GM23338 (cell line): ENCODE measurements around the gene USP15. TPM values are rescaled to one million over a fixed set of nuclear protein-coding genes. Genes with fewer than 3 reads are reported as not detected.

Experiments
- ATAC-seq: fragments of 200-7000 bp; cut with Tn5 transposase; 3 replicates; pipeline ENCODE4 v1.9.1; 2020
- DNase-seq: peaks from one replicate; pipeline ENCODE4 v3.0.0-alpha.2; 2015; ENCODE audit warnings: low spot score
- H2AFZ ChIP-seq: fragments of 200-600 bp; sonication (generic); 2 replicates; pipeline ENCODE4 v1.8.0; 2016; ENCODE audit warnings: antibody characterized with exemption, mild to moderate bottlenecking, moderate library complexity
- H3F3A ChIP-seq: fragments of 200-600 bp; sonication (generic); replicated peaks from 2 replicates; pipeline ENCODE4 v1.8.0; 2017; ENCODE audit warnings: antibody characterized with exemption, mixed run types, low read depth
- H3K27ac ChIP-seq: fragments of 200-600 bp; sonication (generic); 2 replicates; pipeline ENCODE4 v1.6.1; 2016; ENCODE audit warnings: low read depth
- H3K27me3 ChIP-seq: fragments of 200-600 bp; sonication (generic); 2 replicates; pipeline ENCODE4 v1.8.0; 2016; ENCODE audit warnings: mild to moderate bottlenecking, mixed run types, moderate library complexity; ENCODE audit not compliant: insufficient read depth
- H3K36me3 ChIP-seq: fragments of 200-600 bp; sonication (generic); 2 replicates; pipeline ENCODE4 v1.8.0; 2016; ENCODE audit warnings: mild to moderate bottlenecking; ENCODE audit not compliant: insufficient read depth
- H3K4me1 ChIP-seq: fragments of 200-600 bp; sonication (generic); 2 replicates; pipeline ENCODE4 v1.8.0; 2016; ENCODE audit warnings: mild to moderate bottlenecking, moderate library complexity; ENCODE audit not compliant: insufficient read depth
- H3K4me2 ChIP-seq: fragments of 200-600 bp; sonication (generic); 2 replicates; pipeline ENCODE4 v1.7.1; 2017; ENCODE audit warnings: mixed run types
- H3K4me3 ChIP-seq: fragments of 200-600 bp; sonication (generic); 2 replicates; pipeline ENCODE4 v1.6.1; 2016; ENCODE audit warnings: mixed run types
- H3K79me2 ChIP-seq: fragments of 200-600 bp; sonication (generic); replicated peaks from 2 replicates; pipeline ENCODE4 v1.8.0; 2017; ENCODE audit warnings: mild to moderate bottlenecking; ENCODE audit not compliant: insufficient read depth
- H3K9me2 ChIP-seq: fragments of 200-600 bp; sonication (generic); 2 replicates; pipeline ENCODE4 v1.8.0; 2017; ENCODE audit not compliant: insufficient read depth
- H4K20me1 ChIP-seq: fragments of 200-600 bp; sonication (generic); replicated peaks from 2 replicates; pipeline ENCODE4 v1.8.0; 2017; ENCODE audit warnings: mild to moderate bottlenecking; ENCODE audit not compliant: insufficient read depth
- H3K27ac Mint-ChIP-seq: 2 replicates; pipeline ENCODE4 v1.8.0; 2020; ENCODE audit warnings: inconsistent platforms, mild to moderate bottlenecking, moderate library complexity, mixed read lengths
- H3K27me3 Mint-ChIP-seq: 3 replicates; pipeline ENCODE4 v1.8.0; 2022; ENCODE audit warnings: low read depth, mild to moderate bottlenecking, moderate library complexity, mixed read lengths, inconsistent platforms; ENCODE audit not compliant: insufficient read depth, poor library complexity
- H3K36me3 Mint-ChIP-seq: 3 replicates; pipeline ENCODE4 v1.8.0; 2021; ENCODE audit warnings: low read depth, mild to moderate bottlenecking, inconsistent platforms, moderate library complexity, mixed read lengths
- H3K4me1 Mint-ChIP-seq: 3 replicates; pipeline ENCODE4 v1.8.0; 2020; ENCODE audit warnings: mild to moderate bottlenecking, inconsistent platforms, mixed read lengths
- H3K4me3 Mint-ChIP-seq: 3 replicates; pipeline ENCODE4 v1.8.0; 2021; ENCODE audit warnings: moderate library complexity, mild to moderate bottlenecking, inconsistent platforms, mixed read lengths
- H3K9me3 Mint-ChIP-seq: 3 replicates; pipeline ENCODE4 v1.8.0; 2020; ENCODE audit warnings: moderate library complexity, mild to moderate bottlenecking, inconsistent platforms, mixed read lengths
- CREB1 ChIP-seq: fragments of 250-450 bp; sonication (Bioruptor Pico); IDR thresholded peaks from 2 replicates; pipeline ENCODE4 v1.5.0; 2020; ENCODE audit warnings: low read depth, mild to moderate bottlenecking, moderate library complexity
- ETS1 ChIP-seq: IDR thresholded peaks from 2 replicates; pipeline ENCODE4 v1.6.1; 2016; ENCODE audit warnings: antibody characterized with exemption
- EZH2 ChIP-seq: fragments of 200-600 bp; sonication (generic); IDR thresholded peaks from one replicate; pipeline ENCODE4 v1.8.0; 2017; ENCODE audit warnings: antibody characterized with exemption, mild to moderate bottlenecking, low read depth; ENCODE audit not compliant: unreplicated experiment
- EZH2phosphoT487 ChIP-seq: fragments of 200-600 bp; sonication (generic); IDR thresholded peaks from one replicate; pipeline ENCODE4 v1.8.1; 2018; ENCODE audit warnings: antibody characterized with exemption; ENCODE audit not compliant: unreplicated experiment
- JUNB ChIP-seq: IDR thresholded peaks from one replicate; pipeline ENCODE4 v1.6.1; 2016; ENCODE audit warnings: antibody characterized with exemption; ENCODE audit not compliant: unreplicated experiment
- NANOG ChIP-seq: IDR thresholded peaks from 2 replicates; pipeline ENCODE4 v1.6.1; 2016; ENCODE audit warnings: antibody characterized with exemption, borderline replicate concordance
- POLR2AphosphoS5 ChIP-seq: IDR thresholded peaks from 2 replicates; pipeline ENCODE4 v1.6.1; 2016; ENCODE audit warnings: antibody characterized with exemption, low read depth
- REST ChIP-seq: IDR thresholded peaks from one replicate; pipeline ENCODE4 v1.6.1; 2018; ENCODE audit warnings: antibody characterized with exemption; ENCODE audit not compliant: unreplicated experiment
- STAT1 ChIP-seq: IDR thresholded peaks from one replicate; pipeline ENCODE4 v1.6.1; 2016; ENCODE audit warnings: antibody characterized with exemption; ENCODE audit not compliant: unreplicated experiment
- ZNF114 ChIP-seq: fragments of 250-450 bp; sonication (Bioruptor Pico); IDR thresholded peaks from 2 replicates; pipeline ENCODE4 v1.5.0; 2020; ENCODE audit warnings: mild to moderate bottlenecking, moderate library complexity
- ZNF331 ChIP-seq: fragments of 250-450 bp; sonication (Bioruptor Pico); IDR thresholded peaks from 2 replicates; pipeline ENCODE4 v1.5.0; 2020; ENCODE audit warnings: low read depth, mild to moderate bottlenecking, moderate library complexity
- ZNF462 ChIP-seq: fragments of 250-450 bp; sonication (Bioruptor Pico); IDR thresholded peaks from 2 replicates; pipeline ENCODE4 v1.5.0; 2020; ENCODE audit warnings: mild to moderate bottlenecking, moderate library complexity
- polyA plus RNA-seq: library from polyadenylated mRNA; unstranded; fragments of >200 nt; fragmentation: Nextera tagmentation; extraction: Ambion mirVana; gene quantifications from 2 replicates; pipeline ENCODE4 v1.2.1, GENCODE V29; 2016
- total RNA-seq: library from RNA; depleted of rRNA; stranded (reverse); fragments of >200 nt; shearing (Covaris generic); gene quantifications from 2 replicates; pipeline ENCODE4 v1.2.3, GENCODE V29; 2014
- TF ChIP-seq, protein P1 (sequence below), 2 experiments: fragments of 200-600 bp in 1 of 2; sonication (generic) in 1 of 2; conservative IDR thresholded peaks; 2 replicates each; pipeline versions ENCODE4 v1.5.1 to v1.6.1; 2016 to 2017; ENCODE audit warnings: antibody characterized with exemption in 2 of 2, low read depth in 2 of 2, mild to moderate bottlenecking in 2 of 2, moderate library complexity in 1 of 2

The USP15 gene
- total and polyA plus RNA-seq, 2 experiments from 2014 or later: 29.5 to 60.3 TPM

- DNase-seq: no peak
Observed at GRCh38 chr12:62265511-62265910, 5.3 kb downstream of the USP15 start.

More at GRCh38 chr12:62265511-62265910, 5.3 kb downstream of the USP15 start:
- no peaks in the 10 kb centered on the region for H3K9me2 ChIP-seq
- TF ChIP-seq ZNF331 (CRISPR knock-in tag) (no peak), REST (no peak), POLR2AphosphoS5 (no peak), CREB1 (CRISPR knock-in tag) (no peak), EZH2phosphoT487 (no peak), ETS1 (no peak), EZH2 (no peak), NANOG (no peak), JUNB (no peak), ZNF462 (no peak), STAT1 (no peak), ZNF114 (CRISPR knock-in tag) (no peak)
- TF ChIP-seq, protein P1, sequence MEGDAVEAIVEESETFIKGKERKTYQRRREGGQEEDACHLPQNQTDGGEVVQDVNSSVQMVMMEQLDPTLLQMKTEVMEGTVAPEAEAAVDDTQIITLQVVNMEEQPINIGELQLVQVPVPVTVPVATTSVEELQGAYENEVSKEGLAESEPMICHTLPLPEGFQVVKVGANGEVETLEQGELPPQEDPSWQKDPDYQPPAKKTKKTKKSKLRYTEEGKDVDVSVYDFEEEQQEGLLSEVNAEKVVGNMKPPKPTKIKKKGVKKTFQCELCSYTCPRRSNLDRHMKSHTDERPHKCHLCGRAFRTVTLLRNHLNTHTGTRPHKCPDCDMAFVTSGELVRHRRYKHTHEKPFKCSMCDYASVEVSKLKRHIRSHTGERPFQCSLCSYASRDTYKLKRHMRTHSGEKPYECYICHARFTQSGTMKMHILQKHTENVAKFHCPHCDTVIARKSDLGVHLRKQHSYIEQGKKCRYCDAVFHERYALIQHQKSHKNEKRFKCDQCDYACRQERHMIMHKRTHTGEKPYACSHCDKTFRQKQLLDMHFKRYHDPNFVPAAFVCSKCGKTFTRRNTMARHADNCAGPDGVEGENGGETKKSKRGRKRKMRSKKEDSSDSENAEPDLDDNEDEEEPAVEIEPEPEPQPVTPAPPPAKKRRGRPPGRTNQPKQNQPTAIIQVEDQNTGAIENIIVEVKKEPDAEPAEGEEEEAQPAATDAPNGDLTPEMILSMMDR (conservative IDR thresholded peaks at IDR 0.05; ENCODE audit: low read depth in 2 of 2): no peak
- H2AFZ ChIP-seq: no peak overlapping the region
- no peak overlapping the region for H3K4me3 Mint-ChIP-seq
- H3K27ac Mint-ChIP-seq: no peak overlapping the region
- H3K36me3 ChIP-seq: no peaks in the 10 kb centered on the region
- peaks cover 2% of the 10 kb centered on the region; the same call in 2 of the 3 replicates for H3K4me1 Mint-ChIP-seq
- no peak overlapping the region for H3K27ac ChIP-seq
- H3K27me3 ChIP-seq: no peaks in the 10 kb centered on the region
- H3K4me2 ChIP-seq: no peak overlapping the region
- H3K4me3 ChIP-seq: no peak overlapping the region
- no peak for ATAC-seq
- peaks cover 3% of the 10 kb centered on the region; the same call in 1 of the 2 replicates for H3K4me1 ChIP-seq
- H3K9me3 Mint-ChIP-seq: no peaks in the 10 kb centered on the region
- no peaks in the 10 kb centered on the region for H3K36me3 Mint-ChIP-seq
- 0 out of 2 replicates have a peak, but pooled peaks cover 3% of the 10 kb centered on the region for H3F3A ChIP-seq
- peaks cover 99% of the 10 kb centered on the region for H3K79me2 ChIP-seq
- peaks cover 42% of the 10 kb centered on the region for H4K20me1 ChIP-seq
- peaks cover 4% of the 10 kb centered on the region for H3K27me3 Mint-ChIP-seq
